Endodermal cell (in vitro differentiated cells): ENCODE data around the gene NDUFAB1. TPM values are rescaled to one million over a fixed set of nuclear protein-coding genes. Genes with fewer than 3 reads are reported as not detected.

Experiments used
- DNase-seq: peaks from one replicate; pipeline ENCODE4 v3.0.0-alpha.2; 2017
- H3K27ac ChIP-seq: 2 replicates; pipeline ENCODE4 v1.5.1; 2013; ENCODE audit warnings: mild to moderate bottlenecking, low read depth, low read length, moderate library complexity
- H3K27me3 ChIP-seq: 2 replicates; pipeline ENCODE4 v1.6.1; 2013; ENCODE audit warnings: mild to moderate bottlenecking, low read length, moderate library complexity; ENCODE audit not compliant: insufficient read depth, control insufficient read depth, poor library complexity, severe bottlenecking
- H3K36me3 ChIP-seq: 2 replicates; pipeline ENCODE4 v1.7.0; 2013; ENCODE audit warnings: mild to moderate bottlenecking, low read length, moderate library complexity; ENCODE audit not compliant: control insufficient read depth, insufficient read depth
- H3K4me1 ChIP-seq: one replicate; pipeline ENCODE4 v1.7.0; 2013; ENCODE audit warnings: low read length; ENCODE audit not compliant: control insufficient read depth, insufficient read depth
- H3K4me3 ChIP-seq: 2 replicates; pipeline ENCODE4 v1.5.1; 2013; ENCODE audit warnings: mild to moderate bottlenecking, low read length, moderate library complexity
- H3K9ac ChIP-seq: 2 replicates; pipeline ENCODE4 v1.6.1; 2013; ENCODE audit warnings: mild to moderate bottlenecking, low read length, moderate library complexity; ENCODE audit not compliant: poor library complexity, severe bottlenecking; ENCODE audit errors: extremely low read depth
- H3K9me3 ChIP-seq: 2 replicates; pipeline ENCODE4 v1.6.1; 2013; ENCODE audit warnings: mild to moderate bottlenecking, low read length, moderate library complexity; ENCODE audit not compliant: control insufficient read depth
- H3K27ac Mint-ChIP-seq: 2 replicates; pipeline ENCODE4 v1.8.0; 2020; ENCODE audit warnings: mixed read lengths
- H3K27me3 Mint-ChIP-seq: 2 replicates; pipeline ENCODE4 v1.8.0; 2021; ENCODE audit warnings: mild to moderate bottlenecking, mixed read lengths; ENCODE audit not compliant: insufficient read depth
- H3K36me3 Mint-ChIP-seq: 2 replicates; pipeline ENCODE4 v1.8.0; 2020; ENCODE audit warnings: low read depth, mixed read lengths
- H3K4me1 Mint-ChIP-seq: 2 replicates; pipeline ENCODE4 v1.8.0; 2020; ENCODE audit warnings: mixed read lengths
- H3K4me3 Mint-ChIP-seq: 2 replicates; pipeline ENCODE4 v1.8.0; 2020; ENCODE audit warnings: mild to moderate bottlenecking, moderate library complexity, mixed read lengths
- H3K9me3 Mint-ChIP-seq: 2 replicates; pipeline ENCODE4 v1.8.0; 2020; ENCODE audit warnings: mild to moderate bottlenecking, mixed read lengths
- CTCF ChIP-seq: fragments of 200-600 bp; sonication (generic); conservative IDR thresholded peaks from 2 replicates; pipeline ENCODE4 v1.5.0; 2021; ENCODE audit warnings: antibody characterized with exemption, mild to moderate bottlenecking
- WGBS, 2 experiments: methylation state at CpG; one replicate each; pipeline versions ENCODE4 v1.1.5 to v1.1.7; 2013; ENCODE audit warnings: missing lambda C conversion rate in 2 of 2, mixed read lengths in 1 of 2; ENCODE audit not compliant: insufficient coverage in 1 of 2, insufficient read length in 1 of 2; 5-methylcytosine and 5-hydroxymethylcytosine counted together
- total RNA-seq, 2 donors: library from RNA; stranded (reverse); fragmentation: NEBNext Ultra II Directional in 1 of 2; extraction: Animal tissue kit (Norgen Biotek cat#: 25700) in 1 of 2; gene quantifications; 2 replicates in 1 of 2; 3 replicates in 1 of 2; pipeline ENCODE4 v1.2.1, GENCODE V29; 2021

Gene NDUFAB1
- total RNA-seq, 2 donors from 2014 or later = 106 to 120 TPM

DNA sequence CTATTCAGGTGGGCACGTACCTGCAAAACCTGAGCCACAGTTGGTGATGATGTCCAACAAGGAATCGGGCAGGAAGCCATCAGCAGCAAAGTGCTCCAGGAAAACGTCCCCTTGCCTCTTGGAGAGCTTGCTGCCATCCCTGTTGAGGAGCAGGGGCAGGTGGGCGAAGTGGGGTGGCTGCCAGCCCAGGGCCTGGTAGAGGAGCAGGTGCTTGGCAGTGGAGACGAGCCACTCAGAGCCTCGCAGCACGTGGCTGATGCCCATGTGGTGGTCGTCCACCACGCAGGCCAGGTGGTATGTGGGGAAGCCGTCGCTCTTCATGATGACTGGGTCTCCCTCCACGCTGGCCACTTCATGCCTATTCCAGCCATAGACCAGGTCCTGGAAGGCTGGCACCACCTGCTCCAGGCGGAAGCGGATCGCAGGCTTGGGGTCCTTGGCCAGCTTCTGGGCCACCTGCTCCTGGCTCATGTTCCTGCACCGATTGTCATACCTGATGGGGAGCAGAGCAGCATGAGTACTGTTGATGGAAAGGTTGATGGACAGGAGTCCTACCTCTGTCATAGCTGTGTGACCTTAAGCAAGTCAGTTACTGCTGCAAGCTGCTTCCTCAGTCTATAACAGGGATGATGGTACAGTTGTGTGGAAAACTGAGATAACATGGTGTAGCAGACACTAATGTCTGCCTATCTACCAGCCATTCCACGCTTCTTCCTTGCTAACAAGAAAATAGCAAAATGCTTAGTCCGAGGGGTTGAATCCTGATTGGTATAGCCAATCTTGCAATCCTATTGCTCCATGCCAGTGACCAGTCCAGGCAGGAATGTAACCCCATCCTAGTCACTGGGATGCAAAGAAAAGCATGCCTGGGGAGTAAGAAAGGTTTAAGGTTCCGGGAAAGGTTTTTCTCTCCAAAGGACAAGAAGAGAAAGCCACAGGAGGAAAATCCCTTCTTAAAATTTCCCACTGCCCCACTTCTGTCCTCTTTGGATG is 61.0 kb downstream of the NDUFAB1 start:
- Mint-ChIP-seq H3K4me3 (no peak overlapping the region), H3K9me3 (no peaks in the 10 kb centered on the region), H3K36me3 (peaks cover 63% of the 10 kb centered on the region), H3K4me1 (no peaks in the 10 kb centered on the region), H3K27me3 (no peaks in the 10 kb centered on the region), H3K27ac (no peak overlapping the region)
- Histone ChIP-seq H3K27ac (no peak overlapping the region), H3K4me3 (no peak overlapping the region), H3K27me3 (no peaks in the 10 kb centered on the region), H3K36me3 (peaks cover 65% of the 10 kb centered on the region), H3K9ac (no peak overlapping the region), H3K4me1 (no peaks in the 10 kb centered on the region), H3K9me3 (no peaks in the 10 kb centered on the region)
- DNase-seq = no peak
- WGBS, 2 experiments = 95 to 98% methylated on average over 15 to 19 of the region's 19 CpGs
- no peak for TF ChIP-seq CTCF

GRCh38 chr16:23532448-23532847 is 63.7 kb downstream of the NDUFAB1 start:
- no peak overlapping the region for H3K27ac ChIP-seq
- DNase-seq = no peak
- H3K4me1 ChIP-seq = peaks cover 5% of the 10 kb centered on the region
- H3K36me3 Mint-ChIP-seq = peaks cover 59% of the 10 kb centered on the region
- H3K4me1 Mint-ChIP-seq = no peaks in the 10 kb centered on the region
- H3K9me3 ChIP-seq = no peaks in the 10 kb centered on the region
- H3K27me3 ChIP-seq = no peaks in the 10 kb centered on the region
- H3K9me3 Mint-ChIP-seq = no peaks in the 10 kb centered on the region
- H3K36me3 ChIP-seq = peaks cover 71% of the 10 kb centered on the region
- H3K27ac Mint-ChIP-seq = no peak overlapping the region
- no peak overlapping the region for H3K4me3 ChIP-seq
- H3K4me3 Mint-ChIP-seq = no peak overlapping the region
- WGBS, 2 experiments = 76% methylated on average over 1 of the region's 1 CpG; no CpG with 5 or more reads in 1 of the 2 experiments
- no peak overlapping the region for H3K9ac ChIP-seq
- no peak for TF ChIP-seq CTCF
- no peaks in the 10 kb centered on the region for H3K27me3 Mint-ChIP-seq

Other genes with a start within 250 kb of the NDUFAB1 start
- 10 to 100 TPM; 19.9 to 31.3 TPM for gene COG7, start 143.1 kb downstream of the NDUFAB1 start, total RNA-seq
- gene GGA2, start 85.8 kb downstream of the NDUFAB1 start, total RNA-seq = 100 to 1,000 TPM in 1 of 2 donors, 10 to 100 TPM in 1; 99.4 to 116 TPM
- 10 to 100 TPM; 32.0 to 36.1 TPM for gene EARS2, start 39.0 kb downstream of the NDUFAB1 start, total RNA-seq
- 100 to 1,000 TPM; 105 to 113 TPM for gene UBFD1, start 38.6 kb downstream of the NDUFAB1 start, total RNA-seq
- 10 to 100 TPM; 20.0 to 24.8 TPM for gene PALB2, start 45.0 kb upstream of the NDUFAB1 start, total RNA-seq
- 10 to 100 TPM; 82.2 to 90.8 TPM for gene DCTN5, start 45.1 kb upstream of the NDUFAB1 start, total RNA-seq
- gene PLK1, start 82.6 kb upstream of the NDUFAB1 start, total RNA-seq = 100 to 1,000 TPM in 1 of 2 donors, 10 to 100 TPM in 1; 76.7 to 118 TPM
- 1 to 10 TPM; 1.3 to 1.4 TPM for gene ERN2, start 116.9 kb upstream of the NDUFAB1 start, total RNA-seq
- gene CHP2, start 158.7 kb upstream of the NDUFAB1 start, total RNA-seq = 1 to 10 TPM in 1 of 2 donors, under 1 TPM in 1; 0.46 to 1.2 TPM
- gene PRKCB, start 239.7 kb upstream of the NDUFAB1 start, total RNA-seq = 1 to 10 TPM in 1 of 2 donors, under 1 TPM in 1; 0.38 to 1.1 TPM